Fibroblast of upper back skin (primary cell): Measurements from ENCODE around the gene HECTD4.
"Not testable (repeated sequence)": the region's sequence is repeated elsewhere in the genome, so short reads cannot be mapped to it uniquely, and the experiment has no call there.

Experiments
- DNase-seq: peaks from one replicate; pipeline ENCODE4 v3.0.0-alpha.2; 2013

HECTD4 gene, protein sequence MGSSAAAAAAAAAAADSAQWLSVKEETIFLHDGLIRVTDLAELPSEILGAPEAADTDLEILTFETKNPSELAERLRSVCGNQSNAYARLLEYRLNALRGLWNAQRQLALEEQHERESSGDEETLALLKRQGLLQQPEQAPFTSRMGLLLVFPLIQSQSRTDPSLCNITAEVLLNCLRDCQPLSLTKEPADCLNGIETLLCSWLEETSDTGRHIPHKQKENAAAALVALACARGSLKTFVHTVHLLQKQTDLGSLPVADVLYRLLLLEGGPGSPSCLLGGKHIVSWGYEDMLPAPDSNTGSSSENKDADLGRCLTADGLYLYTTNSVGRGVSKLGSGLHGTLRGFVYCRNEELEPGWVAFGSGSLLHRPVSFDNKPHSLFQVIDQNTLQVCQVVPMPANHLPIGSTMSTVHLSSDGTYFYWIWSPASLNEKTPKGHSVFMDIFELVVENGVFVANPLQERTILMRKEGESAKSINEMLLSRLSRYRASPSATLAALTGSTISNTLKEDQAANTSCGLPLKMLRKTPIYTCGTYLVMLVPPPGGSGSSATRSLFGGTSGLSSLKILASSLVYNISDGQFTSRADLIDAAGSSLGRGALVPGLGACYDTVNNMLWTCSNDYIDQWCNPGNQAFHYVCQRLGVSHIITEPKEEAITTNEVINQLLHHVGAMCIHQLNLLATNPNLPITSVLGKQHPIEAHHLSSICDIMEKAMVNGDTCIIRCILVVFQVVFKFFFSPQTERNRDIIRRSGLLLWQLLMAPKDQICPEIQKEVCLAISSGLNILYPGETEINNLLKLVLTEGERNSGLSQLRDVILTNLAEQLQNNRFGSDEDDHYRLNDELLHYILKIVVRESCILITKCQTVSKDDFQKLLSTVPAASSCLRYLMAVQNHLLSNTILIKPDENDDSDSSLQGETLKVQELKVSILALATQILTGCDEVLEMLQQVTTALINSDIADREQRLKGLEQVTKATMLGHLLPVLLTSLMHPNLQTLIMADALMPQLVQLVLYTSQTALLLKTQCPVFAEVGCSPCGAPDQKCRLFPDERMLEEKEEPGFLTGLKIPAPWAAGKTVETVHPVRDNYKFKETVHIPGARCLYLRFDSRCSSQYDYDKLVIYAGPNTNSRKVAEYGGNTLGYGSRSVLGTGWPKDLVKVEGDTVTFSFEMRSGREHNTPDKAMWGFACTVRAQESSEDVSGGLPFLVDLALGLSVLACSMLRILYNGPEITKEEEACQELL (N-terminal part only)

DNA sequence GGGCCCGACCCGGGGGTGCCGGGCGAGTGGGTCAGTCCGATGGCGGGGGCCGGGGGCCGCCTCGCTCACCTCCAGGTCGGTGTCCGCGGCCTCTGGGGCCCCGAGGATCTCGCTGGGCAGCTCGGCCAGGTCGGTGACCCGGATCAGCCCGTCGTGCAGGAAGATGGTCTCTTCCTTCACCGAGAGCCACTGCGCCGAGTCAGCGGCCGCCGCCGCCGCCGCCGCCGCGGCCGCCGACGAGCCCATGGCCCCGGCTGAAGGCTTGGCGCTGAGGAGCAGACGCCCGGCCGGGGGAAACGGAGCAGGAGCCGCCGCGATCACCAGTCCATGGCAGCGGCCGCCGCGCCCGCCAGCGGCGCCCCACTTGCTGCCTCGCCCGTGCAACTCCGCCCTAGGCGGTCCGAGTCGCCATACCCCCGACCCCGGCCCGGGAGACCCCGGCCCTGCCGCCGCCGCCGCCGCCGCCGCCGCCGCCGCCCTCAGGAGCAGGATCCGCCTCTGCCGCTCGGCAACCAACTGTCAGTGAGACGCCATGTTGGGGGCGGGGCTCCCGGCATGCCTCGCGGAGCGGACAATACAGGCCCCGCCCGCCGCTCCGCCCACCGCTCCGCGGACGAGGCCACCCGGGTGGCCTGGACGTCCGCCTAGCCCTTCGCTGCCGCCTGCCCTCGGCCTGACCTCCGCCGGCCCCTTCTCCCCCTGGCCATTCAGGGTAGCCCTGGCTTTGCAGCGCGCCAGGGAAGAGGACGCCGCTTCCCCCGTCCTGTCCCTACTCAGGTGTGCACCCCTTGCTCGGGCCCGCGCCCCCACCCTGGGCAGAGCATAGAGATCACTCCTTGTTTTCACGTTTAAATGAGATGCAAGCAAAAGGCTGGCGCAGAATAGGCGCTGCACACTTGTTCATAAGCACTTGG is at the start of gene HECTD4:
Gene HECTD4, minus strand, starts transcription at position 549 of the 914 bp plus-strand sequence. Its CDS starts 303 bp downstream, at position 246.
- peak; percentile 83 for DNase-seq

DNA sequence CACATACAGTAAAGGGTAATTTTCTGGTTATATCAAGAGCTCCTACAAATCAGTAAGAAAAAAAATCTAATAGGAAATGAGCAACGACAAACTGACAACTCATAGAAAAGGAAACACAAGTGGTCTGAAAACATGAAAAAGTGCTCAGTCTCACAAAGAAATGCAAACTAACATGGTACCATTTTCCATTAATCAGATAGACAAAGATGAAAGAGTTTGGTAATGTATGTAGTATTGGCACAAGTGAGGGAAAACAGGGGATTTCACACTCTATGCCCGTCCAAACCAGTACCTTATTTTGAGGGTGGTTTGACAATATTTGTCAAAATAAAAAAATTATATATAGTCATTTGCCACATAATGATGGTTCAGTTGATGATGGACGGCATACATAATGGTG is 49.7 kb upstream of the HECTD4 start:
- DNase-seq, result no peak

DNA sequence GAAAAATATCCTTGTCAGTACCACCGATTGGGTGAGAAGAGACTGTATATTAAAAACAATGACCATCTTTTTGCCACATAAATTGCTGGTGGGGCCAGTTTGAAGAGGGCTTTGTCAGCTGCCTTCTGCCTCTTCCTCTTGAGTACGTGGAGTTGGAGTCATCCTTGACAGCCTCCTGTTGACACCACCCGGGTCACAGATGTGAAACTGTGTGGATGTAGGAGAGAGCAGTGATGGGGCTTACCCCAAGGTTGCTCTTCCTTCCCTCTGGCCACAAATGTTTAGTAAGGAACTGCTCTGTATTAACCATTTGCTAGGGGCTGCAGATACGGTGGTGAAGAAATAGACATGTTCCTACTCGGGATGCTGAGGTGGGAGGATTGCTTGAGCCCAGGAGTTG is 48.7 kb upstream of the HECTD4 start:
- DNase-seq, result no peak

DNA sequence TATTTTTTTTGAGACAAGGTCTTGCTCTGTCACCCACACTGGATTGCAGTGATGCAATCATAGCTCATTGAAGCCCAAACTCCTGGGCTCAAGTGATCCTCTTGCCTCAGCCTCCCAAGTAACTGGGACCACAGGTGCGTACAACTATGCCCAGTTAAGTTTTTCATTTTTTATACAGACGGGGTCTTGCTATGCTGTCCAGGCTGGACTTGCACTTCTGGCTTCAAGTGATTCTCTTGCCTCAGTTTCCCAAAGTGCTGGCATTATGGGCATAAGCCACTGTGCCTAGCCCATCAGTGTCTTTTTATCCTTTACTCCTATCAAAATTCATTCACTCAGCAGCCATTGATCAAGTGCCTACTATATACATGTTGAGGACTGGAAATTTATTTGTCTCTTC is 45.5 kb upstream of the HECTD4 start:
- DNase-seq, result no peak

DNA sequence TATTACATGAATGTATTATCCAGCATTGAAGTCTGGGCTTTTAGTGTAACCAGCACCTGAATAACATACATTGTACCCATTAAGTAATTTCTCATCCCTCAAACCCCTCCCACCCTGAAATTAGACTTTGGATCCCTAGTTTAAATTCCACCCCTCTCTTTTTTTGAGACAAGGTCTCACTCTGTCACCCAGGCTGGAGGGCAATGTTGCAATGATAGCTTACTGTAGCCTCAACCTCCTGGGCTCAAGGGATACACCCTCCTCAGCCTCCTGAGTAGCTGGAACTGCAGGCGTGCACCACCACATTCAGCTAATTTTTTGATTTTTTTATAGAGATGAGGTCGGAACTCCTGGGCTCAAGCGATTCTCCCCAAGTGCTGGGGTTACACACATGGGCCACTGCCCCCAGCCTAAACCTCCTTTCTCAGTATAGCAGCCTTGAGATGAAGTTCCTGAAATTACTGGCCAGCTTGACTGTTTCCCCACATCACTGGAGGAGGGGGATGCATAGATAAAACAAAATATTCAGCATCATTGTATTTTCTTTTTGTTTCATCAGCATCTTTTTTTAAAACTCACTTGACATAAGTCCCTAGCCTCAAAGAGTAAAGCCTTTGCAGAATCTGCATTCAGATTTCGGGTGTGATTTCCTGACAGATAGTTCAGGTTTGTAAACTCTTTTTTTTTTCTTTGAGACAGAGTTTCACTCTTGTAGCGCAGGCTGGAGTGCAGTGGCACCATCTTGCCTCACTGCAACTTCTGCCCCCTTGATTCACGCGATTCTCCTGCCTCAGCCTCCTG is 43.6 kb upstream of the HECTD4 start:
- no peak for DNase-seq

DNA sequence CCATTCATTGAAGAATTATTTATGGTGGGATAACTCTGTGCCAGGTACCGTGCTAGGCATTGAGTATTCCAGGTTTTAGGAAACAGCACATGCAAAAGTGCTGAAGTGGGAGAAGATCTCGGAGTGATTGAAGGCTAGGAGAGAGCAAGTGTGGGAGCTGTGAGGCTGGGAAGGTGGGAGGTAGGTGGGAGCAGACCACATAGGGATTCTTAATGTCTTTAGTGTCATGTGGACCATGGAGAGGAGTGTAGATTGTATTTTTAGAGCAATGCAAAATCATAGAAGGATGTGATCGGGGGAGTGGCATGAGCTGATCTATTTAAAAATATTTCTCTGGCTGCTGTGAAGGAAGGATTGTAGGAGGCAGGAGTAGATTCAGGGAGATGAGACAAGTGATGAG is 41.9 kb upstream of the HECTD4 start:
- DNase-seq, result no peak

DNA sequence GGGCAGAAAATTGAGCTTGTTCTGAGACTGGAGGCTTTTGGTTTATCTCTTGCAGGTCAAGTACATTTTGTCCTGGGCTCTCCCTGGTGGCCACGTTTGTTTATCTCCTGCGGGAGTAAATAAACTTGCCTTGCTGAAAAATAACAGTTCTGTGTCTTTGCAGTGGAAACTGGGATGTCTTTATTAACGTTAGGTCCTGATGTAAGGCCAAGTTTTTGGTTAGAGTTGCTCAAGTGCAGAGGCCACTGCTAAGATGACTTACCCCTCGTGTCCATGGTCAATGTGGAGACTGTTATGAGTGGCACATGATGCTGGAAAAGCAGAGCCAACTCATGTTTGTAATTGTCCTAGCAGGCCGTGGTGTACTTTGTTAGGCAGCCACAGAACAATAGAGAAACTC is 40.3 kb upstream of the HECTD4 start:
- DNase-seq, result no peak

DNA sequence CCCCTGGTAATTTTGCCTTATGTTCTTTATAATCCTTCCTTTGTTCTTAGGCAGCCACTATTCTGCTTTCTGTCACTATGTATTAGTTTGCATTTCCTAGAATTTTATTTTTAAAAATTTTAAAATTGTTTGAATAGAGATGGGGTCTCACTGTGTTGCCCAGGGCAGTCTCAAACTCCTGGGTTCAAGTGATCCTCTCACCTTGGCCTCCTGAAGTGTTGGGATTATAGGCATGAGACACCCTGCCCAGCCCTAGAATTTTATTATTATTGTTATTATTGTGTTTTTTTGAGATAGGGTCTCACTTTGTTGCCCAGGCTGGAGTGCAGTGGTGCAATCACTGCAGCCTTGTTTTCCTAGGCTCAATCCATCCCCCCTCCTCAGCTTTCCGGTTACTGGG is 39.1 kb upstream of the HECTD4 start:
- no peak for DNase-seq

DNA sequence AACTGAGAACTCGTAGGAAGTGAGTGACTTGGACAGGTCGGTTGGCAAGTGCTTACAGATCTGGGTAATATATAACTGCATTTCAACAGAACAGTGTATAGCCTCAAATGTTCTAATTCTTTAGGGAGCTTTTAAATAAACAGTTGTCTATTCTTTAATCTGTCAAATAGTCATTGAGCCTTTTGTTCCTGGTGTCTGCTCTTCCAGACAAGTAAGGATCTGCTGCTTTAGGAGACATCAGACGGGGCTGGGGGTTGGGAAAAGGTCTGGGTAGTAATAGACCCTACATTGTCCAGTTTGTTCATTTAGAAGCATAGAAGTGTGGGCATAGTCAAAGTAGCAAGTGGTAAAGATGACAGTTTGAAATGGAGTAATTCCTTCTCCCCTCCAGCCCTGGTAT is 38.5 kb upstream of the HECTD4 start:
- no peak for DNase-seq

DNA sequence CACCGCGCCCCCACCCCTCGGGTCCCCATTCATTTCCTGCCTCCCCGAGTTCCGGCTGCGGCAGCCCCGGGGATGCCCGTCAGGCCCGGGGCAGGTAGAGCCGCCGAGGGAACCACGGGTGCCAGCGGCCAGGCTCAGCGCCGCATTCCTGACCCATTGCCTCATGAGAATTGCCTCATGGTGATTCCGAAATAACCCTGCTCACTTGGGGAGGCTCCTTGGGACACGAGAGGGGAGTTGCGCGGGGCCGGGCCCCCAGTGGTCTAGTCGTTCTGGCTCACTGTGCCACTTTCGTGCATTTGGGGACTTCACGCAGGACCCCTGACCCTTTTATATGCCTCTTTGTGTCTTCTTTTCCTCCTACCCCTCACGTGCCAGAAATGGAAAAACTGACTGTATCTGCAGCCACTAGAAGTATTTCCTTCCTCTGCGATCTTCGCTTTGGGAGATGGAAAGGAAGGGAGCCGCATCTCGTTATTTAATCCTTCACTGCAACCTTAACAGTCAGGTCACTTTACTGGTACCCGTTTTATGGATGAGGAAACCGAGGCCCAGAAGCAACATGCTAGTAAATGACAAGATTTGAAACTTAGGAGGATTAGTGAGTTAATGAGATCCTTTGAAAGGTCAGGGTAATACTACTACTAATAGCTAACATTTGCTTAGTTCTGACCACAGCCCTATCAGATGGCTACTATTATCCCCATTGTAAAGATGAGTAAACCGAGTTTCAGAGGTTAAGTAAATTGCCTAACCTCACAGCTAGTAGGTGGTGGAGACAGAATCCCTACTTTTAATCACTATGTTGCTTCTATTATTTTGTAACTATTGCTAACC is 37.3 kb upstream of the HECTD4 start:
- DNase-seq, result peak; percentile 76

DNA sequence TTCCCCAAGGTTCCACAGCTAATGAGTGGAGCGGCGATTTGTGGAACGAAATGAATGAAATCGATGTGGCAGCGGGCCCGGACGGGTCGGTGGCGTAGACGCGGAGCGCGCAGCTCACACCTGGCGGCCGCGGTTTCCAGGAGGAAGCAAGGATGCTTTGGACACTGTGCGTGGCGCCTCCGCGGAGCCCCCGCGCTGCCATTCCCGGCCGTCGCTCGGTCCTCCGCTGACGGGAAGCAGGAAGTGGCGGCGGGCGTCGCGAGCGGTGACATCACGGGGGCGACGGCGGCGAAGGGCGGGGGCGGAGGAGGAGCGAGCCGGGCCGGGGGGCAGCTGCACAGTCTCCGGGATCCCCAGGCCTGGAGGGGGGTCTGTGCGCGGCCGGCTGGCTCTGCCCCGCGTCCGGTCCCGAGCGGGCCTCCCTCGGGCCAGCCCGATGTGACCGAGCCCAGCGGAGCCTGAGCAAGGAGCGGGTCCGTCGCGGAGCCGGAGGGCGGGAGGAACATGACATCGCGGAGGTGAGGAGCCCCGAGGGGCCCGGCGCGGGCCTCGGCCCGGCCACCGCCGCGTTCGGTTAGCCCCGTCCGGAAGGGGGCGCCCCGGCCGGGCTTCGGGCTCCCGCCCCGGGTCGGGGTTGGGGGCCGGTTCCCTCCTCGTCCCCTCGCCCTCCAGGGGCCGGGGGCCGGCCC is 36.5 kb upstream of the HECTD4 start, which contains the start of gene PTPN11:
Gene PTPN11, plus strand, starts transcription at position 340 of the 689 bp plus-strand sequence. Its CDS starts 165 bp downstream, at position 505.
- DNase-seq, result peak; percentile 78

DNA sequence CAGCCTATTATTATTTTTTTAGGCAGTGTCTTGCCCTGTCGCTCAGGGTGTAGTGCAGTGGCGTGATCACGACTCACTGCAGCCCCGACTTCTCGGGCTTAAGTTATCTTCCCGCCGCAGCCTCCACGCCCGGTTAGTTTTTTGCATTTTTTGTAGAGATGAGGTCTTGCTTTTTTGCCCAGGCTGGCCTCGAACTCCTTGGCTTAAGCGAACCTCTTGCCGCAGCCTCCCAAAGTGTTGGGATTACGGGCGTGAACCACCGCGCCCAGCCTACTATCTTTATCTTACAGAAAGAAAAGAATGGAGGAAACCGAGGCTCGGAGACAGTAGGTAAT is 36.0 kb upstream of the HECTD4 start:
- no peak for DNase-seq

DNA sequence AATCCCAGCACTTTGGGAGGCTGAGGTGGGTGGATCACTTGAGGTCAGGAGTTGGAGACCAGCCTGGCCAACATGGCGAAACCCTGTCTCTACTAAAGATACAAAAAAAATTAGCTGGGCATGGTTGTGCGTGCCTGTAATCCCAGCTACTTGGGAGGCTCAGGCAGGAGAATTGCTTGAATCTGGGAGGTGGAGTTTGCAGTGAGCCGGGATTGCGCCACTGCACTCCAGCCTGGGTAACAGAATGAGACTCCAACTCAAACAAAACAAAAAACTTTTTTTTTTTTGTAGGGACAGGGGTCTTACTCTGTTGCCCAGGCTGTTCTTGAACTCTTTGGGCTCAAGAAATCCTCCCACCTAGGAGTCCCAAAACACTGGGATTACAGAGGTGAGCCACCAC is 33.2 kb upstream of the HECTD4 start:
- DNase-seq, result not testable (repeated sequence)

DNA sequence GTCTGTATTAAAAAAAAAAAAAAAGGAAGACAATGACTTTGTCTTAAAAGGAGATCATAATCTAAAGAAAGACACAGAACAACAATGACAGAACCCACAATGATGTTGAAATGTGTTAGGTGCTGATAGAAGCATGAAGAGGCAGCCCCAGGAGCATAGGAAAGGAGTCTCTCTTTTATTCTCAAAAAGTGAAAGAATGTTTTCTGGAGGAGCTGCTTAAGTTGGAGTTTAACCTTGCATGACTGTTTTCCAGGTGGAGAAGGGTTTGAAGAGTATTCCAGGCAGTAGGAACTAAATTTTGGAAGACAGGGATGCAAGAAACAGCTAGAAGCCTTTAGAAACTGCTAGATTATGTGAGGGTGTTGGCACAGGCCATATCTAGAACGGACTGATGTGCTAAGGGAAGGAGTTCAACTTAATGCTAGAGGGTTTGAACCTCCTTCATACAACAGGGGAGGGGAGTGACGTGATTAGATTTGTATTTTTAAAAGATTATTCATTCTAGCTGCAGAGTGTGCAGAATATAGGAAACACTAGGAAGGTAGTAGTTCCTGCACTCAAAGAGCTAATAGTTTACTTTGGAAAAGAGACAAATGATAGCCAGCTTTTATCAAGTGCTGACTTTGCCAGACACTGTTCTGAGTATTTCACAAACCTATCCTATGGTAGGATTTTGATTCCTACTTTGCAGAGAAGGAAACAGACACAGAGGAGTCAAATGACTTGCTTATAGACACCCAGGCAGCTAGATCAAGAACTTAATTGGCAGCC is 31.8 kb upstream of the HECTD4 start:
- DNase-seq, result no peak

DNA sequence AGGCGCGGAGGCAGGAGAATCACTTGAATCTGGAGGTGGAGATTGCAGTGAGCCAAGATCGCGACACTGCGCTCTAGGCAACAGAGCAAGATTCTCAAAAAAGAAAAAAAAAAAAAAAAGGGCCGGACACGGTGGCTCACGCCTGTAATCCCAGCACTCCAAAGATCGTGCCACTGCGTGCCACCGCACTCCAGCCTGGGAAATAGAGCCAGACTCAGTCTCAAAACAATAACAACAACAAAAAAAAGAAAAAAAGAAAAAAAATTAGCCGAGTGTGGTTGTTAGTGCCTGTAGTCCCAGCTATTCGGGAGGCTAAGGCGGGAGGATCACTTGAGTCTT is 27.6 kb upstream of the HECTD4 start:
- no peak for DNase-seq

DNA sequence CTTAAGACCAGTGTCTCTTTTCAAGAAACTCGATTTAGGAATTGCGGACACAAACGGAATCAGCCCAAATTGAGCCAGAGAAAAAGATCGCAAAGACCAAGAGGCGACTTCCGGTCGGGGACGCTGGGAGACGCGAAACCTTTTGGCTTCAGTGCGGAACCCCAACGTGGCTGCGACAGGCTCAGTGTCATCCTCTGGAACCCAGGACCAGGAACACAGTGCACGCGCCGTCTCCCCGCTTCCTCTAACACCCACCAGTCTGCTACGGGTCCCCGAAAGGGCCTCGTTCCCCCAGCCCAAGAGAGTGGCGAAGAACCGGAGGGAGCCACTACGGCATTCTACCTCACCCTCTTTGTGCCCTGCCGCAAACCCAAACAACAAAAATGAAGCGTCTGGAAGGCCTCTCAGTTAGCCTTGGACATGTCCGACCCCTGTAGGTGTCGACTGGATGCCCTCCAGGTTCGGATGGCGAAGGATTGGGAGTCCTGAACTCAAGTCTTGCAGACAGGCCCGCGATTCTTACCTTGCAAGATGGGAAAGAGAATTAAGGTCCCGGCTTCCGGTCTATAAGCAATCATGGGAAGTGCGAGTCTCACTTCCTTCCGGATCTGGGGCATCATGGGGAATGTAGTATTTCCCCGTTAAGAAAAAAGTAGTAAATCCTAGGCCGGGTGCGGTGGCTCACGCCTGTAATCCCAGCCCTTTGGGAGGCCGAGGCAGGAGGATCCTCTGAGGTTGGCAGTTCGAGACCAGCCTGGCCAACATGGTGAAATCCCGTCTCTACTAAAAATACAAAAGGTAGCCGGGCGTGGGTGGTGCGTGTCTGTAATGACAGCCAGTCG is 27.1 kb upstream of the HECTD4 start, which contains the start of gene RPL6:
Gene RPL6, minus strand, starts transcription at position 542 of the 842 bp plus-strand sequence. CDS start 949 bp downstream, outside the sequence.
- DNase-seq, result peak; percentile 95

DNA sequence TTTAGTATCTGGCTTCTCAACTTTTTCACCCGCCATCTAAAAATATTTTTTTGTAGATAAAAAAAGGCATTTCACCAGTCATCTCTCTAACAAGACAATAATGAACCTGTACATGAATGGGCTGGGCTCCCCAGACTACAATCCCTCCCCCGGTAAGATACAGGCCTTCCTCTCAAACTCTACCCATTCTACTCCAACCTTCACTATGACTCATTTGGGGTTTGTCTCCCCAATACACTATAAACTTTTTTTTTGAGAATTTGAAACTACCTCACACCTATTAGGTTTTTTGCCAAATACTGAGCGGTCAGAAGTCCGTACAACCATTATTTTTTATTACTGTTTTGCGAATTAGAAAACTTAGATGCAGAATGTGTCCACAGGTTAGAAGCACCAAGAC is 26.4 kb upstream of the HECTD4 start:
- DNase-seq, result no peak

DNA sequence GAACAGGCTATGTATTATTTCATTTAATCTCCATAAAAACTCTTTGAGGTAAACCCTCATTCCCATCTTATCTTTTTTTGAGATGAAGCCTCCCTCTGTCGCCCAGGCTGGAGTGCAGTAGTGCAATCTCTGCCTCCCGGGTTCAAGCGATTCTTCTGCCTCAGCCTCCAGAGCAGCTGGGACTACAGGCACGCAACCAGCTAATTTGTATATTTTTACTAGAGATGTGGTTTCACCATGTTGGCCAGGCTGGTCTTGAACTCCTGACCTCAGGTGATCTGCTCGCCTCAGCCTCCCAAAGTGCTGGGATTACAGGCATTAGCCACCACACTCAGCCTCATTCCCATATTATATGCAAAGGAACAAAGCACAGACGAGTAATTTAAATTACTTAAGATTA is 25.5 kb upstream of the HECTD4 start:
- DNase-seq, result not testable (repeated sequence)
